HEK293T (cell line): Measurements from ENCODE around the gene CFAP44.

Experiments
- CTCF ChIA-PET: fragments of 350-600 bp; formaldehyde crosslinking; extraction: SDS; loops from one replicate; lab custom pipeline; 2021; ENCODE audit warnings: antibody characterized with exemption, inconsistent platforms; lab: Yijun Ruan, JAX
- POLR2A ChIA-PET: fragments of 350-600 bp; formaldehyde crosslinking; extraction: SDS; loops from one replicate; lab custom pipeline; 2020; ENCODE audit warnings: antibody characterized with exemption, inconsistent platforms; lab: Yijun Ruan, JAX
- DNase-seq: peaks from one replicate; pipeline ENCODE4 v3.0.0; 2012; ENCODE audit warnings: mixed read lengths; ENCODE audit errors: extremely low spot score
- ARNT ChIP-seq: fragments of 450-650 bp; IDR thresholded peaks from 2 replicates; pipeline ENCODE4 v1.6.1; 2017; ENCODE audit warnings: mild to moderate bottlenecking
- BHLHE40 ChIP-seq: fragments of 450-650 bp; IDR thresholded peaks from 2 replicates; pipeline ENCODE4 v1.6.1; 2016; ENCODE audit warnings: mild to moderate bottlenecking, moderate library complexity, borderline replicate concordance
- CTBP1 ChIP-seq: fragments of 450-650 bp; IDR thresholded peaks from 2 replicates; pipeline ENCODE4 v1.6.1; 2016; ENCODE audit warnings: borderline replicate concordance
- ELF4 ChIP-seq: fragments of 450-650 bp; IDR thresholded peaks from 2 replicates; pipeline ENCODE4 v1.6.1; 2017; ENCODE audit warnings: antibody characterized with exemption
- FOXA1 ChIP-seq: fragments of 450-650 bp; IDR thresholded peaks from 2 replicates; pipeline ENCODE4 v1.6.1; 2016; ENCODE audit warnings: mild to moderate bottlenecking
- FOXK2 ChIP-seq: fragments of 450-650 bp; IDR thresholded peaks from 2 replicates; pipeline ENCODE4 v1.6.1; 2016; ENCODE audit warnings: mild to moderate bottlenecking
- FOXM1 ChIP-seq: fragments of 450-650 bp; IDR thresholded peaks from 2 replicates; pipeline ENCODE4 v1.6.1; 2017; ENCODE audit warnings: mild to moderate bottlenecking, borderline replicate concordance
- HDGF ChIP-seq: fragments of 450-650 bp; IDR thresholded peaks from 2 replicates; pipeline ENCODE4 v1.6.1; 2017; ENCODE audit warnings: antibody characterized with exemption, borderline replicate concordance
- L3MBTL2 ChIP-seq: fragments of 450-650 bp; conservative IDR thresholded peaks from 2 replicates; pipeline ENCODE4 v1.6.1; 2016; ENCODE audit warnings: mild to moderate bottlenecking
- LEF1 ChIP-seq: fragments of 450-650 bp; IDR thresholded peaks from 2 replicates; pipeline ENCODE4 v1.6.1; 2017; ENCODE audit warnings: mild to moderate bottlenecking, borderline replicate concordance
- NFRKB ChIP-seq: fragments of 450-650 bp; IDR thresholded peaks from 2 replicates; pipeline ENCODE4 v1.6.1; 2016; ENCODE audit warnings: mild to moderate bottlenecking, moderate library complexity
- PKNOX1 ChIP-seq: fragments of 450-650 bp; IDR thresholded peaks from 2 replicates; pipeline ENCODE4 v1.6.1; 2016
- SP1 ChIP-seq: fragments of 450-650 bp; IDR thresholded peaks from 2 replicates; pipeline ENCODE4 v1.6.1; 2017
- SUZ12 ChIP-seq: fragments of 450-650 bp; IDR thresholded peaks from 2 replicates; pipeline ENCODE4 v1.6.1; 2016; ENCODE audit warnings: mild to moderate bottlenecking
- TARDBP ChIP-seq: fragments of 450-650 bp; IDR thresholded peaks from 2 replicates; pipeline ENCODE4 v1.6.1; 2016
- ZNF384 ChIP-seq: fragments of 450-650 bp; IDR thresholded peaks from 2 replicates; pipeline ENCODE4 v1.6.1; 2016

CFAP44 gene

GRCh38 chr3:113431811-113432210, 9.5 kb downstream of the CFAP44 start:
- TF ChIP-seq FOXM1 (no peak), SUZ12 (no peak), ELF4 (no peak), CTBP1 (no peak), TARDBP (no peak), FOXA1 (no peak), FOXK2 (no peak), LEF1 (no peak), BHLHE40 (no peak), SP1 (no peak), PKNOX1 (no peak), ARNT (no peak), L3MBTL2 (no peak), ZNF384 (no peak), HDGF (no peak), NFRKB (no peak)
- ChIA-PET POLR2A (no interaction called here), CTCF (no interaction called here)
- DNase-seq, result no peak

GRCh38 chr3:113428581-113428980, 12.7 kb downstream of the CFAP44 start:
- DNase-seq, result no peak
- CTCF ChIA-PET, result no interaction called here
- POLR2A ChIA-PET, result no interaction called here

GRCh38 chr3:113423699-113424098, 17.6 kb downstream of the CFAP44 start:
- ChIA-PET POLR2A (no interaction called here), CTCF (no interaction called here)
- no peak for DNase-seq
- TF ChIP-seq PKNOX1 (no peak), FOXM1 (no peak), FOXK2 (no peak), FOXA1 (no peak)

More at GRCh38 chr3:113428581-113428980, 12.7 kb downstream of the CFAP44 start:
- no peak for TF ChIP-seq ZNF384
- no peak for TF ChIP-seq SUZ12
- no peak for TF ChIP-seq ARNT
- no peak for TF ChIP-seq BHLHE40
- TF ChIP-seq HDGF, result no peak
- no peak for TF ChIP-seq FOXK2
- TF ChIP-seq NFRKB, result no peak
- no peak for TF ChIP-seq TARDBP
- TF ChIP-seq SP1, result no peak
- TF ChIP-seq FOXM1, result no peak
- TF ChIP-seq PKNOX1, result no peak
- TF ChIP-seq L3MBTL2, result no peak
- no peak for TF ChIP-seq LEF1
- TF ChIP-seq ELF4, result no peak
- TF ChIP-seq CTBP1, result no peak
- TF ChIP-seq FOXA1, result no peak

GRCh38 chr3:113421082-113421481, 20.2 kb downstream of the CFAP44 start:
- POLR2A ChIA-PET, result no interaction called here
- CTCF ChIA-PET, result no interaction called here
- no peak for DNase-seq
- TF ChIP-seq HDGF (no peak), FOXK2 (no peak), FOXM1 (no peak), TARDBP (no peak)

GRCh38 chr3:113409676-113410075, 31.6 kb downstream of the CFAP44 start:
- CTCF ChIA-PET, result no interaction called here
- POLR2A ChIA-PET, result no interaction called here
- TF ChIP-seq ZNF384 (no peak), ARNT (no peak), CTBP1 (no peak), FOXA1 (no peak), L3MBTL2 (no peak), HDGF (no peak), FOXM1 (no peak), PKNOX1 (no peak), BHLHE40 (no peak), TARDBP (no peak), FOXK2 (no peak), NFRKB (no peak), LEF1 (no peak), SUZ12 (no peak), ELF4 (no peak)
- DNase-seq, result no peak

- ChIA-PET CTCF (no interaction called here), POLR2A (no interaction called here)
- DNase-seq, result no peak
- TF ChIP-seq SP1 (no peak), L3MBTL2 (no peak), PKNOX1 (no peak), CTBP1 (no peak), LEF1 (no peak), ZNF384 (no peak), FOXA1 (no peak), NFRKB (no peak), HDGF (no peak), ARNT (no peak), ELF4 (no peak), BHLHE40 (no peak)
Observed at GRCh38 chr3:113405180-113405579, 36.1 kb downstream of the CFAP44 start.
